ENCODE measurements around the gene RUBCNL. TPM values are rescaled to one million over a fixed set of nuclear protein-coding genes. Genes with fewer than 3 reads are reported as not detected.
A peak's percentile ranks its signal among the peaks of the same experiment; 100 is the strongest.

The RUBCNL gene
- total RNA-seq, 4 donors from 2014 or later, result 2.0 to 18.3 (median 5.0) TPM

GRCh38 chr13:46295491-46296114 is 91.4 kb downstream of the RUBCNL start:
- Histone ChIP-seq H3K4me3 (no peak overlapping the region), H3K27ac (peak overlapping the region in 2 of 4 donors; percentile 6 to 51), H3K9me3 (no peaks in the 10 kb centered on the region), H3K4me1 (peaks cover 0 to 30% (median 13%) of the 10 kb centered on the region in 4 donors), H3K36me3 (no peaks in the 10 kb centered on the region), H3K27me3 (no peaks in the 10 kb centered on the region)
- WGBS, 2 donors, result 36 to 51% methylated on average over 7 of the region's 7 CpGs
- peak in 1 of 2 donors; percentile 46 for DNase-seq (ENCODE audit: low spot score in 2 of 2)
- TF ChIP-seq CTCF (IDR thresholded peaks at IDR 0.05) (no peak), EP300 (IDR thresholded peaks at IDR 0.05) (peak in 1 of 2 donors; percentile 75)

- no peak for TF ChIP-seq EP300 (IDR thresholded peaks at IDR 0.05)
- TF ChIP-seq POLR2A (IDR thresholded peaks at IDR 0.05), result no peak
- TF ChIP-seq CTCF (IDR thresholded peaks at IDR 0.05), result no peak
- Histone ChIP-seq H3K9me3 (no peaks in the 10 kb centered on the region), H3K27ac (no peak overlapping the region), H3K27me3 (no peaks in the 10 kb centered on the region), H3K4me3 (no peak overlapping the region), H3K4me1 (peaks cover 0 to 30% (median 13%) of the 10 kb centered on the region in 4 donors), H3K36me3 (no peaks in the 10 kb centered on the region)
- DNase-seq (ENCODE audit: low spot score in 2 of 2), result no peak
- 59 to 60% methylated on average over 3 of the region's 3 CpGs for WGBS, 2 donors
Observed at GRCh38 chr13:46293436-46293835, 93.6 kb downstream of the RUBCNL start.

Small RNAs within 50 kb of the gene (small RNA-seq; reads per million reads assigned to genes)
- gene RNU2-6P, result 4.3 reads per million, percentile 82 among the genes with 10 or more reads in this experiment
- not detected for gene RNU6-68P

Other genes with a start within 250 kb of the RUBCNL start
- gene LCP1, start 205.1 kb downstream of the RUBCNL start, total RNA-seq, result 10 to 100 TPM; 18.1 to 62.7 (median 22.4) TPM
- under 1 TPM in 1 of 4 donors, not detected in 3; 0.78 TPM for gene LRRC63, start 175.3 kb downstream of the RUBCNL start, total RNA-seq
- 10 to 100 TPM; 17.2 to 25.7 (median 21.9) TPM for gene LRCH1, start 165.9 kb upstream of the RUBCNL start, total RNA-seq

Data from tibial nerve (tissue), 4 donors.